Astrocyte (in vitro differentiated cells and primary cell): ENCODE results near the gene TNFRSF4.

Experiments used
- CTCF ChIP-seq: IDR thresholded peaks from 2 replicates; pipeline ENCODE4 v1.5.1; 2011; ENCODE audit warnings: low read depth, mild to moderate bottlenecking, inconsistent platforms, low read length, moderate library complexity; ENCODE audit not compliant: insufficient read depth
- EZH2 ChIP-seq: IDR thresholded peaks from 2 replicates; pipeline ENCODE4 v1.6.1; 2012; ENCODE audit warnings: mild to moderate bottlenecking, low read length, inconsistent platforms; ENCODE audit not compliant: insufficient read depth

GRCh38 chr1:1199141-1199960 is 14.6 kb downstream of the TNFRSF4 start:
- TF ChIP-seq CTCF (no peak), EZH2 (no peak)
